Kidney capillary endothelial cell (primary cell): ENCODE measurements around the gene APBA2.

Source experiments
- DNase-seq: peaks from one replicate; pipeline ENCODE4 v3.0.0-alpha.2; 2018; ENCODE audit warnings: low spot score

Gene APBA2

GRCh38 chr15:29119847-29120246, 234.1 kb downstream of the APBA2 start:
- no peak for DNase-seq

GRCh38 chr15:29120593-29121368, 235.0 kb downstream of the APBA2 start:
- DNase-seq, result no peak

- no peak for DNase-seq
These were observed 235.5 kb downstream of the APBA2 start for GRCh38 chr15:29121369-29121656.

GRCh38 chr15:29121907-29122306, 236.1 kb downstream of the APBA2 start:
- no peak for DNase-seq

- DNase-seq, result no peak
These were observed 236.7 kb downstream of the APBA2 start for GRCh38 chr15:29122506-29122905.

GRCh38 chr15:29123171-29123570, 237.4 kb downstream of the APBA2 start:
- DNase-seq, result no peak

GRCh38 chr15:29123991-29124390, 238.2 kb downstream of the APBA2 start:
- DNase-seq, result no peak

- DNase-seq, result no peak
These were observed 239.0 kb downstream of the APBA2 start for GRCh38 chr15:29124581-29125381.

GRCh38 chr15:29125382-29126207, 239.8 kb downstream of the APBA2 start:
- DNase-seq, result no peak

- DNase-seq, result no peak
These were observed 240.4 kb downstream of the APBA2 start for GRCh38 chr15:29126208-29126536.

- no peak for DNase-seq
These were observed 241.2 kb downstream of the APBA2 start for GRCh38 chr15:29126821-29127461.

GRCh38 chr15:29127506-29128430, 242.0 kb downstream of the APBA2 start:
- no peak for DNase-seq

GRCh38 chr15:29128671-29129070, 242.9 kb downstream of the APBA2 start:
- DNase-seq, result no peak

- no peak for DNase-seq
These were observed 243.4 kb downstream of the APBA2 start for GRCh38 chr15:29129221-29129620.

- DNase-seq, result no peak
These were observed 244.2 kb downstream of the APBA2 start for GRCh38 chr15:29129926-29130325.

GRCh38 chr15:29130476-29130875, 244.7 kb downstream of the APBA2 start:
- no peak for DNase-seq

- DNase-seq, result no peak
These were observed 245.4 kb downstream of the APBA2 start for GRCh38 chr15:29130951-29131839.

GRCh38 chr15:29131840-29132420, 246.2 kb downstream of the APBA2 start:
- DNase-seq, result no peak

- DNase-seq, result no peak
These were observed 247.0 kb downstream of the APBA2 start for GRCh38 chr15:29132735-29133181.

- no peak for DNase-seq
These were observed 247.5 kb downstream of the APBA2 start for GRCh38 chr15:29133321-29133720.
